Dedifferentiated amniotic fluid mesenchymal stem cell (primary cell): Measurements from ENCODE around the gene FASTK.
A peak's percentile ranks its signal among the peaks of the same experiment; 100 is the strongest.

Experiments used
- DNase-seq: peaks from one replicate; pipeline ENCODE4 v3.0.0-alpha.2; 2016; ENCODE audit errors: extremely low spot score

Gene FASTK

DNA sequence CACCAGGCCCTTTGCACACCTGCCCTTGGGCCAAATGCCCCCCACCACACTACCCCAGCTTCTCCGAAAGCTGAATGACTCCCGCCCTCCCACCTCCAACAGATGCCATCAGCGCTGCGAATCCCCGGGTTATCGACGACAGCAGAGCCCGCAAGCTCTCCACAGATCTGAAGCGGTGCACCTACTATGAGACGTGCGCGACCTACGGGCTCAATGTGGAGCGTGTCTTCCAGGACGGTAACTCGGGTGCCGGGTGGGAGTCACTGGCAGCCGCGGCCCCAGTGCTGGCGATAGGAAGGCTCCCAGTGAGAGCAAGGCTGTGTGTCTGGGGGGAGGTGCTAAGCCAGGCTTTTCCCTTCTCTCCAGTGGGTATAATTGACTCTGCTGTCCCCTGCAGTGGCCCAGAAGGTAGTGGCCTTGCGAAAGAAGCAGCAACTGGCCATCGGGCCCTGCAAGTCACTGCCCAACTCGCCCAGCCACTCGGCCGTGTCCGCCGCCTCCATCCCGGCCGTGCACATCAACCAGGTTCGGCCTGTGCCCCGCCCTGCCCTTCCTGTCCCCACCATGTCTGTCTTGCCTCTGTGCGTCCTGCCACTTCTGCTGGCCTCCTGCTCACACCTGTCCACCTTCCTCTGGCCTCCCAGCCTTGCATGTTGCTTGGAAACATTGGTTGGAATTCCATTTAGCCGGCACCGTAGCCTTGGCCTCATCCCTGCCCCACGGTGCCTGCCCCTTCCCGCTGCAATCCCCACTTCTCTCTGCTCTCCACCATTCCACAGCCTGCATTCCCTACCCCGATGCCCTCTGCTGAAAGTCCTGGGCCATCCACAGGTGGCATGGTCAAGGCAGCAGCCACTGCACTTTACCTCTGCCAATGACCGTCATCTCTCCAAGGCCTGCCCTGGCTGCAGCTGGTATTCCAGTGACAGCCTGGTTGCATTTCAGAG, 37.8 kb upstream of the FASTK start:
- no peak for DNase-seq

DNA sequence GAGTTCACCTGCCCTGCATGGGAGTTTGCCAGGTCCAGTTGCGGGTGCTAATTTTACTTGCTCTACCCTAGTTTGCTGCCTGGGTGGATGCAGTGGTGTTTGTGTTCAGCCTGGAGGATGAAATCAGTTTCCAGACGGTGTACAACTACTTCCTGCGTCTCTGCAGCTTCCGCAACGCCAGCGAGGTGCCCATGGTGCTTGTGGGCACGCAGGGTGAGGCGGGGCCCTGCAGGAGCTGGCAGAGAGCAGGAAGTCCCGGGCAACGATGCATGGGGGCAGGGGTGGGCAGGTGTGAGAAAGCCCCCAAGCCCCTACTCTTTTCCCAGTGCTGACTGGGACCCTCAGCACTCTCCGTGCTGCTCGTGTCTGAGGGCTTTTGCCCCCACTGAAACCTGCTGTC, 37.0 kb upstream of the FASTK start:
- DNase-seq: no peak

DNA sequence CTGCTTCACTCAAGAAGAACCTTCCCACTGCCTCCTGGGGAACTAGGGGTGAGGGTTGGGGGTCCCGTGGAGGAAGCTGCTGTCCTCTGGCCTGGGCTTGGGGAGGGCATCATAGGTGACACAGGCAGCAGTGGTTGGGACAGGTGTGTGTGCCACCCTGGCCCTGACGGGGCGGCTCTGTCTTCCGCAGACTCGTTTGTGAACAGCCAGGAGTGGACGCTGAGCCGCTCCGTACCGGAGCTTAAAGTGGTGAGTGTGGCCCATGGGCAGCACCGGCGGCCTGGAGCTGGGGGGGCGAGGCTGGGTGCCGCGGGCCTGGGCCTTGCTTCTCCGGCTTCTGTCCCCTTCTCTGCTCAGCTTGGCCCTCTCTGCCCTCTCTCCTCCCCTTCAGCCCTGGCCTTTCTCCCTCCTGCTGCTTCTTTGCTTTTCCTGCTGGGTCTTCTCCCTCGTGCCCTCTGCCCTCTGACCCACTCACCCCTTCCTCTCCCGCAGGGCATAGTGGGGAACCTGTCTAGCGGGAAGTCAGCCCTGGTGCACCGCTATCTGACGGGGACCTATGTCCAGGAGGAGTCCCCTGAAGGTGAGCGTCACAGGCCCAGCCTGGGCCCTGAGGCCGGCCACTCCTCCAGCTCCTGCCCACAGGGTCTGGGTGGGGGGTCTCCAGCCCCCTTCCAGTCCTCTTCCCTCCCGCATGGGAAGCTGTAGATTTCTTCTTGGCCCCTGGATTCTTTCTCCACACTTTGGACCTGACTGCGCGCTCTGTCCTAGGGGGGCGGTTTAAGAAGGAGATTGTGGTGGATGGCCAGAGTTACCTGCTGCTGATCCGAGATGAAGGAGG, 36.2 kb upstream of the FASTK start:
- no peak for DNase-seq

DNA sequence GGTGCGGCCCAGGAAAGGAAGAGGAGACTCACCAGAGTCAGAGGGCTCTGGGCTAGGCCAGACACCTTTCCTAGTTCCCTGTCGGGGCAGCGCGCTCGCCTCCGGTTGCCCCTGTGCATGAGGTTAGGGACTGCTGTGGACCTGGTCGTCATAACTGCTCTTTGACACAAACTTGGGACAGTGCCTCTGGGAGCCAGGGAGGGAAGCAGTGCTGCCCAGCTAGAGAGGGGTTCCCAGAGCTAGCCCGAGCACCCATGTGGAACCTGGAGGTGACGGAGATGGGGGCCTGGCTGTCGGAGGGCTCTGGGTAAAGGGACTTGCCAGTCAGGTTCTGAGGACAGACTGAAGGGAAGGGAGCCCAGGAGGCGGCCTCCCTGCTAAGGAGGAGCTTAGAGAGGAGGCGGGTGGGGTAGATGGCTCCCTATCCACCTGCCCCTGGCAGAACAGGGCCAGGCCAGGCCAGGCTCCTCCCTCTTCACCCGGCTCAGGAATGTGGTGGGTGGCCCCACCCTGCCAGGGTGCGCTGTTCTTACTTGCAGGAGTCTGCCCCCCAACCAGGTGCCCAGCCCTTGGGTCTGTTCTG, 35.3 kb upstream of the FASTK start:
- DNase-seq: no peak

DNA sequence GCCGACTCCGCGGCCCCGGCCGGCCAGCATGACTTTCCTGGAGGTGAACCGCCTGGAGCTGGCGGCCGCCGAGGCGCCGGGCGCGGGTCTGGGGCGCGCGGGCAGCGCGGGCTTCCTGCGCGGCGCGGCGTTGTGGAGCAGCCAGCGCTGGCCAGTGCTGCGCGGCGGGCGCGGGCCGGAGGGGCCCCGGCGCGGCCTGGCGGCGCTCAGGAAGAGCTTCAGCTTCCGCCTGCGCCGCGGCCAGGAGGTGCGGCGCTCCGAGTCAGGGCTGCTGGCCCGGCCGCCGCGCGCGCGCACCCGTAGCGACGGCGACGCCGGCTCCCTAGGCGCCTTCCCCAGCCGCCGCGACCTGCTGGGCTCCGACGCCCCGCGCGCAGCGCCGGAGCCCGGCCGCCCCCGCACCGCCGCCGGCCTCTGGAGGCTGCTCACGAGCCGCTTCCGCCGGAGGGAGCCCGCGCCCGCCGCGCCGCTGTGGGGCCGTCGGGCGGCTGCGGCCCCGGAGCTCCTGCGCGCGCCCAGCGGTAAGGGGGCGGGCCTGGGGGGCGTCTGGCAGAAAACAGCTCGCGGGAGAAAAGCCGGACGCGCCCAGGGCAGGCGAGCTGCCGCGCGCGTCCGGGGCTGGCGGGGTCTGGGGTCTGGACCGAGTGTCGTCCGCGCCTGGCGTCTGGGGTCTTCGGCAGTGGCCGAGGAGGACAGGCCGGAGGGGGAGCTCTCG, 34.7 kb upstream of the FASTK start:
- DNase-seq: peak; percentile 14

DNA sequence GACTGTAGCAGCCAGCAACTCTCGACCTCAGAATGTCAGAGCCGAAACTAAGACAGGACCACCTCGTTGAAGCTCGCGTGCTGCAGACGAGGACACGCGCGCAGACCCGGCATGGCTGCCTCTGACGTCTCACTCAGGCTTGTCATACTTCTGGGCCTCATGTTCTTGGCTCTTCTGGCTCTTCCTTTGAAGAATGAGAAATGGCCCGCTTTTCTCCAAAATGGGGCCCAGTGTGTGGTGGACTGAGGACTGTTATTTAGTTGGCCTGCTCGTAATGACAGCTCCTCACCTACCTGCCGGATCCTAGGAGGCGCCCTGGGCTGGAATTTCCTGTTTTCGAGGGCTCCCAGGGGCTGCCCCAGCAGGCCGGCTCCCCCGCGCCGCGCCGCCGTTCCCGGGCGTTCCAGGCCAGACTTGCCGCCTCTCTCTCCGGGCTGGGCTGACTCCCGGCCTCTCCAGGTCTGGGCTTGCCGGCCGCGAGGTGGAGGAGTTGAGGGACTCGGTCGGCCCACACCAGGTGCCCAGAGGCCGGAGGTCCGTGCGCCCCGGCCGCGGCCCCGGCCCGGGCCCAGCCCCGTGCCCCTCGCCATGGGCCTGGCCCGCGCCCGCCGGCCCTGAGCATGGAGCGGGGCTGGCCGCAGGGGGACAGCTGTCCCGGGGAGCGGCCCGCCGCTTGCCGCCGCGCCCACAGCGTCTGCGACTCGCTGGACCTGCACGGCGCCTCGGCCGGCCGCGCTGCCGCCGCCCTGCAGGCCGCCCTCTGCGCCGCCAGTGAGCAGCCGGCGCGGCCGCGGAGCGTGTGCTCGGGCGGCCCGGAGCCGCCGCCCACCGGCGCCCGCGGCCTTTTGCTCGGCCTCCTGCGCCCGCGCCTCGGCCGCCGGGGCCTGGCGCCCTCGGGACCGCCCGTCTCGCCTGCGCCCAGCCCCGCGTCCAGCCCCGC, 33.8 kb upstream of the FASTK start:
- no peak for DNase-seq

DNA sequence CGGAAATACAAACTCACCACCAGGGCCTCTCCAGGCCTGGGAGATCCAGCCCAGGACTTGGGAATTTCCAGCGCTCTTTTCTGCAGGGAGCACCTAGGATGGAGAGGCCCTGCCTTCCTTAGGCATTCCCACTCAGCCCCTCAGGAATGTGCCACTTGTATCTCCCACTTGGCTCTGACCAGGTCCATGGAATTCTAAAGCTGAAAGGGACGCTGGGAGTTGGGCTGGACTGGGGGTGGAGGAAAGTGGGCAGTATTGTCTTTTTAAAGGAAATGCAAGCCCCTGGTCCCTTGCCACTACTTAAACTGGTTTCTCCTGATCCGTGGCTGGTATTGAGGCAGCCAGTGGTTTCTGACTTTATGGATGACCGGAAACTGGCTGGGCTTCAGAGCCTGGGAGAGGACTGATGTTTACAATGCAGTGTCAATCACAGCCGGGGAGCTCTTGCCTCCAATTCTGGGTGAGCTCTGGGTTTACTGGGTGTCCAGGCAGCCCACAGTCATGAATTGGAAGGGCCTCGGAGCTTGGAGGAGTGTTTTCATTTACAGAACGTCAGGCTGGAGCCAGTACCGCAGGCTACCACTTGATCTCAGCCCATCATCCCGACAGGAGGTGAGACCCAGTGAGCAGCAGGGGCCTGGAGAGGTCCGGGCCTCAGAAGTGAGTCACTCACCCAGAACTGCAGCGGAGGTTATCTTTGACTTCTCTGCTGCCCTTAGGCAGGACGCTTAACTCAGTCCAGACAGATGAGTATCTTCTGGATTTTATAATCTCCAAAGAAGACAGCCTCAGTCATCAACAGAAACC, 32.9 kb upstream of the FASTK start:
- peak; percentile 64 for DNase-seq

DNA sequence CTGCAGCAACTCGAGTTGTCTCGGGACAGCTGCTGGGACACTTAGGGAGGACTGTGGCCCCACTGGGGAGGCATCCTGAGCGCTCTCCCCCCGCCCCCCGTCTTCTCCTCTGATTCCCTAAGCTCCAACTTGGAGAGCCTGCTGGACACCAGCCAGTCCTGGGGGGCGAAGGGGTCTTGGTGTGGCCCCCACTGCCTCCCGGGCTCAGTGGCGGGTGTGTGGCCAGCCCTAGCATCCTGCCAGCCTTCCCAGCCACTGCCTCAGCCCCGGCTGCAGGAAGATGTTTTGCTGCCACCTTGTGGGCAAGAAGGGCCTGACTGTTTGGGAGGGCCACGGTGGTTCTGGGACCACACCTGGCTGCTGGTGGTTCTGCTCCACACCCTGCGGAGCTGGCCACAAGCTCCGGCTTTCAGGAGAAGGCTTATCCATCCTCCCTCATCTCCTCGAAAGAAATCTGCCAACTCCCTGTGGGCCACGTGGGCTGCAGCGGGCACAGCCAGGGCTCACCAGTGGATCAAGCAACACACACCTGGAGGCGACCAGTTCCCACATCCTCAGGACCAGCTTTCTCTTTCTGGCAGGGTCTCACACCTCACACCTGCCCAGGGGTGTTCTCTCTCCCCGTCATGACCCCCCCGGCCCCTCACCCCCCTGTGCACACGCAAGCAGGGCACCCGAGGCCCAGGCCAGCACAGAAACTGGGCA, 30.5 kb upstream of the FASTK start:
- peak; percentile 43 for DNase-seq

DNA sequence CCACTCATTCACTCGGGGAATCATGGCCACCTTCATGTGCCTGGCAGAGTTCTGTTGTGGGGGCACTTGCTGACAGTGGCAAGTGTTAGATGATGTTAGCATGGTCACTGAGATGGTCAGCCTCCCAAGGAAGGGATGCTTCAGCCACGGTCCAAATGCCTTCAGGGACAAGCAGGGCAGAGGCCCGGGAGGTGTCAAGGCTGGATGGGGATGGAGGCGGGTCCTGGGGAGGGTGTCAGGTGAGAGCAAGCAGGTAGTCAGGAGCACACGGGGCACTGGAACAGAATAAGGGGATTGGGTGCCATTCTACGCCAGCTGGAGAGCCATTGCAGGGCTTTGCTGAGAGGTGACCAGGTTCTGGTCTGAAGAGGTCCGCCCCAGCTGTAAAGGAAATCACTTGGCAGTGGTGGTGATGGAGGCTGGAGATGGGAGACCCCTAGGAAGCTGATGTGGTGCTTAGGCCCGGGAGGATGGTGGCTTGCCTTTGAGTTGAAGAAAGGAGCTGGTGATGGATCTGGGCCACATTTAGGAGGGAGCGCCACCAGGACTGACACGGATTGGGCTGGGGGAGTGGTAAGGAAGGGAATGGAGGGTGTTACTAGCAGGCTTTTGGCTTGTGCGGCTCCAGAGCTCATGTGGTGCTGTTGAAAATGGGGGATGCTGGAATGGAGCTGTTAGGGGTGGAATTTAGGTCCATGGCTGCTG, 29.8 kb upstream of the FASTK start:
- DNase-seq: no peak

DNA sequence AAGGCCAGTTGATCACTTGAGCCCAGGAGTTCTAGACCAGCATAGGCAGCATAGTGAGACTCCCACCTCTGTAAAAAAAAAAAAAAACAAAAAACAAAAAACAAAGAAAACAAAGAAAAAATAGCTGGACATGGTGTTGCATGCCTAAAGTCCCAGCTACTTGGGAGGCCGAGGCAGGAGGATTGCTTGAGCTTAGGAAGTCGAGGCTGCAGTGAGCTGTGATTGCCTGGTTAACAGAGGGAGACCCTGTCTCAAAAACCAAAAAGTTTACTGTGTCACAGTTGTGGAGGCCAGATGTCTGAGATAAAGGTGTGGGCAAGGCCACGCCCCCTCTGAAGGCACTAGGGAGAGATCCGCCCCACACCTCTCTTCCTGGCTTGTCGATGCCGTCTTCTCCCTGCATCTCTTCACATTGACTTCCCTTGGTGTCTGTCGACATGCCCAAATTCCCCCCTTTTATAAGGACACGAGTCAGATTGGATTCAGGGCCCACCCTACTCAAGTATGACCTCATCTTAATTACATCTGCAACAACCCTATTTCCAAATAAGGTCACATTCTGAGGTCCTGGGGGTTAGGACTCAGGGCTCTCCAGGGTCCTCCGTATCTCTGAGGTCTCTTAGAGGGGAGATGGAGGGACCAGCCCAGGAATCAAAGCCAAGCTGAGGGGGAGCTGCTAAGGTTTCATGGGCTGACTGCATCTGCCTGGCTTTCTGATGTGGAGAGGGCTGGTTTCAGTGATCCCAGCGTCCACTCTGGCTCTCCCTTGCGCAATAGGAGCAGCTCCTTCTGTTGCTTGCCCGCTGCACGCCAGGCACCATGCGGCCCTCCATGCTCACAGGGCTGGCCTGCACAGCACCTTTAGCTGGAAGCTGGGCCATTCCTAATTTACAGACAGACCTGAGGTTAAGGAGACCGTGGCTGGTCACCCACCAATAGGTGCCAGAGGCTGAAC, 28.8 kb upstream of the FASTK start:
- DNase-seq: no peak

DNA sequence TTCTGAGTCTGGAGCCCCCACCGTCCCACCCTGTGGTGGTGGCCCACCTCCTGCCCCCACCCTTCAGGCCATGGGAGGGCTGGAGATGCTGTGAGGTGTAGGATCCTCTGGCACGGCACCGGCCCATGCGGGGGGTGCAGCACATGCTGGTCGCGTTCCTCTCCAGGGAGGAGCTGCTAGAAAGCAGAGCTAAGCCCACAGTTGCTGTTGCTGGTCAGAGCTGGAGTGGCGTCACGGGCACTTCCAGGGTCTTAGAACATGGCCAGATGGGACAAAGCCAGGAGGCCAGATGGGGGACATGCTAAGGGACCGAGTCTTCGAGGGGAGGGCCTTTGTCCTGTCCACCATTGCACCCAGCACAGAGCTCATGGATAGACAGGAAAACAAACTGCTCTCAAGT, 27.3 kb upstream of the FASTK start:
- no peak for DNase-seq

DNA sequence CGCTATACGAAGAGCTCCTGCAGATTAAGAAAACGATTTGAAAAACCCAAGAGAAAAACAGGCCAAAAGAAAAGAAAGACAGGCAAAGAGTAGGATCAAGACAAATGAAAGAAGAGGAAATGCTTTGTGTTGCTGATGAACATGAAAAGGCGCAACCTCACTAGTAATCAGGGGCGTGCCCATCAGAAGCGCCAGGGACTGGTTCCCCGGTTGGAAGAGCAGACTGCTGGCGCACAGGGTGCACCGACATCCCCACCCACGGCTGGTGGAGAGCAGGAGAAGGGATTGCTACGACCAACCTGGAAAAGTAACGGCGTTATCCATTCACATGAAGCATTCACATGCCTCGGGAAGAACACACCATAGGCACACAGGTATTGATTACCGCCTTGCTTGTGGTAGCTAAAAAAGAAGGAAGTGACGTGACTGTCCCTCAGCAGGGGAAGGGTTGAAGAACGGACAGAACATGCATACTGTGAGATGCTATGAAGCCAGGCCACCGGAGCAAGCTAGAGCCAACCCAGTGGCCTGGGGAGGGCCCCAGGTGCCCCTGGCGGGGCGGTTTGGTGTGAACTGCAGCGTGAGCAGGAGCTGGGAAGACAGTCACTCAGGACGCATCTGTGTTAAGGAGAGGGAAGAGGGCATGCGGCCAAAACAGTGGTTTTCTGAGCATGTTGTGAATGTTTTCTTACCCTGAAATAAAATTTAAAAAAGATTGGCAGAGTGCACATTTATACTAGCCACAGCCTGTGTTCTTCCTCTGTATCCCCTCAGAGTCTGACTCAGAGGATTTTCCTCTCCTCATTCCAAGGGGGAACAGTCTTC, 24.0 kb upstream of the FASTK start:
- peak; percentile 31 for DNase-seq

DNA sequence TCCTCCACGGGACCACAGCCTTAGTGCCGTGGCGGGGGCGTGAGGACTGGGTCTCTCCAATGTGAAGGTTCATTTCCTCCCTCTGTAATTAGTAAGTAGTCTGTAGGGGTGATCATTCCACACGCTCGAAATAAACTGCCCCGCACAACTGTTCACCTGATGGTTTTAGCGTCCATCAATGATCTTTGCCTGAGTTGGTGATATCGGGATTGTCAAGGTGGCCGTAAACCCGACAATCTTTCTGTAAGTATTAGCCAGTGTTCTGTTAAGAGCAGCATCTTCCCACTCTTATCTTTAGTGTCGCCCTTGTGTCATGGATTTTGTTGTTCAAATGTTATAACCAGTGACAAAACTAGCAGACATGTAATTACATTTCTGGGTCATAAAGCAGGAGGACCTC, 23.4 kb upstream of the FASTK start:
- no peak for DNase-seq

DNA sequence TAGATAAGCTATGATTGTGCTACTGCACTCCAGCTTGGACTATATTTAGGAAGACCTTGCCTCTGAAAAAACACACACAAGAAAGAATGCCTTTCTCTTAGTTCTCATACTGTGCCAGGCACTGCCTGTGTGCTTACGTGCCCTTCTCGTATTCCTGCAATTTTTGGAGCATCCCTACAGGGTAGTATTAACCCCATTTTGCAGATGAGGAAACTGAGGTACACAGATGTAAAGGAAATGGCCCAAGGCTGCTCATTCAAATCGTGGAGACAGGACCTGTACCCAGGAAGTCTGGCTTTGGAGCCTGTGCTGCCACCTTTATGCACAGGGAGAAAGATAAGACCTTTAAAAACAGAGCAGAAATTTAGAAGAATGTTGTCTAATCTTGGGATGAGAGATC, 22.4 kb upstream of the FASTK start:
- no peak for DNase-seq

DNA sequence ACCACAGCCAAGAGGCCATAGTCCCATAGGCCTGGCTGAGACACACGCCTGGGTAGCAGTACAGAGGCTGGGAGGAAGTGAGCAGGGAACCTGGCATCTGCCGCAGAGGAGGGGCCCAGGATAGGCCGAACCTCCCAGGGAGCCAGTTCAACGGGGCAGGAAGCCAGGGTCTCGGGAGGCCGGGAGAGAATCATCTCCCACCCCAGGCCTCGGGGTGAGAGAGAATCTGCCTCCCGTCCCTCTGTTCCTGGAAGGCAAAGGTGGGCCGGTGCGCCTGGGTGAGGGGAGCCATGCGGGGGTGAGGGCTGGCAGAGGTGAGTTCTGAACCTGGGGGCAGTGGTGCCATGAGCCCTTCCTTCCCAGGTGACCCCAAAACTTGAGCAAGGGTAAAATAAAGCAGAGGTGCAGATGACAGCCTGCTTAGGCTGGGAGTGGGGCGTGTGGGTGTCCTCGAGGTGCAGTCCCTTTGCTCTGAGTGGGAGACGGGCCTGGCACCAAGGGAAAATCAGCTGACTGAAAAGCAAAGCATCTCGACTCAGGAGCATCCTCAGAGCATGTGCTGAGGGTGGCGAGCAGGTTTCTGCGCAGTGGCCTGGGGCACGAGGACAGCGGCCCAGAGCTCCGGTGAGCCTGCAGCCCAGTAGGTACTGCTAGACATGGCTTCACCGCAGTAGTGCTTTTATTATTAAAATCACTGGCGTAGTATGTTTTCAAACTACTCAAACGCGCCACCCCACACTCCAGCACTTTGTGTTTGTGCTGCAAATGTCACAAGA, 21.2 kb upstream of the FASTK start:
- DNase-seq: no peak

DNA sequence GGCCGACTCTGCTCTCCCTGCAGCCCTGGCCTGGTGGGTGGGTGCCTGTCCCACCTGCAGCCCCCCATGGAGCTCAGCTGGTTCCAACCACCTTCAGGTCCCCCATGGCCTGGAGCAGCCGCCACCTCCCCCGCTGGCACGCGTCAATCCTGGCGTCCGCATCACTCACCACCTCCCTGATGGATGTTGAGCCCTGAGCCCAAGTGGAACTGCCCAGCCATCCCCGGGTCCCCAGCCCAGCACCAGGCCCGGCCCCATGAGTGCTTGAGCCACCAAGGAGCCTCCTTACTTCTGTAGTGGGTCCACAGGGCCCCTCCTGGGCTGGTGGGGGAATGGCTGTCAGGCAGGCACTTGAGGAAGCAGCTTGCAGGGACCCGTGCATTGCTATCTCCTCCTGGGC, 20.3 kb upstream of the FASTK start:
- no peak for DNase-seq
